Upper lobe of left lung (tissue), 4 donors: ENCODE measurements around the gene LAMB4.

Experiments used
- EP300 ChIP-seq, 4 donors: sonication (generic); formaldehyde crosslinking; IDR thresholded peaks; one replicate each; pipeline ENCODE4 v1.5.1; 2017; ENCODE audit warnings: antibody characterized with exemption in 4 of 4, control low read depth in 2 of 4
- POLR2A ChIP-seq, 4 donors: fragments of 450-650 bp; IDR thresholded peaks; one replicate each; pipeline ENCODE4 v1.5.1; 2016 to 2017; ENCODE audit warnings: antibody characterized with exemption in 4 of 4, mild to moderate bottlenecking in 2 of 4
- TF ChIP-seq, protein P1 (sequence below), 6 experiments: fragments of 450-650 bp in 4 of 6; fragments of 200-600 bp in 2 of 6; sonication (generic) in 2 of 6; IDR thresholded peaks; one replicate each; pipeline ENCODE4 v1.5.1; 2016 to 2019; ENCODE audit warnings: antibody characterized with exemption in 6 of 6

GRCh38 chr7:108030516-108030915 is 99.6 kb downstream of the LAMB4 start:
- TF ChIP-seq, protein P1, sequence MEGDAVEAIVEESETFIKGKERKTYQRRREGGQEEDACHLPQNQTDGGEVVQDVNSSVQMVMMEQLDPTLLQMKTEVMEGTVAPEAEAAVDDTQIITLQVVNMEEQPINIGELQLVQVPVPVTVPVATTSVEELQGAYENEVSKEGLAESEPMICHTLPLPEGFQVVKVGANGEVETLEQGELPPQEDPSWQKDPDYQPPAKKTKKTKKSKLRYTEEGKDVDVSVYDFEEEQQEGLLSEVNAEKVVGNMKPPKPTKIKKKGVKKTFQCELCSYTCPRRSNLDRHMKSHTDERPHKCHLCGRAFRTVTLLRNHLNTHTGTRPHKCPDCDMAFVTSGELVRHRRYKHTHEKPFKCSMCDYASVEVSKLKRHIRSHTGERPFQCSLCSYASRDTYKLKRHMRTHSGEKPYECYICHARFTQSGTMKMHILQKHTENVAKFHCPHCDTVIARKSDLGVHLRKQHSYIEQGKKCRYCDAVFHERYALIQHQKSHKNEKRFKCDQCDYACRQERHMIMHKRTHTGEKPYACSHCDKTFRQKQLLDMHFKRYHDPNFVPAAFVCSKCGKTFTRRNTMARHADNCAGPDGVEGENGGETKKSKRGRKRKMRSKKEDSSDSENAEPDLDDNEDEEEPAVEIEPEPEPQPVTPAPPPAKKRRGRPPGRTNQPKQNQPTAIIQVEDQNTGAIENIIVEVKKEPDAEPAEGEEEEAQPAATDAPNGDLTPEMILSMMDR (IDR thresholded peaks at IDR 0.05), result no peak
- TF ChIP-seq POLR2A (IDR thresholded peaks at IDR 0.05) (no peak), EP300 (IDR thresholded peaks at IDR 0.05) (no peak)
